ENCODE results near the gene NHERF1.

NHERF1 gene

GRCh38 chr17:74803388-74803930 lies 55.0 kb downstream of the NHERF1 start:
- H3K4me3 ChIP-seq (ENCODE audit: low read depth, low read length): no peak overlapping the region
- no peak for TF ChIP-seq CTCF (IDR thresholded peaks at IDR 0.05; ENCODE audit: low read depth, low read length)

- no peak for TF ChIP-seq CTCF (IDR thresholded peaks at IDR 0.05; ENCODE audit: low read depth, low read length)
- H3K4me3 ChIP-seq (ENCODE audit: low read depth, low read length): no peak overlapping the region
Measured at GRCh38 chr17:74803971-74804370, 55.5 kb downstream of the NHERF1 start.

- no peak for TF ChIP-seq CTCF (IDR thresholded peaks at IDR 0.05; ENCODE audit: low read depth, low read length)
- no peak overlapping the region for H3K4me3 ChIP-seq (ENCODE audit: low read depth, low read length)
Measured at GRCh38 chr17:74804683-74805082, 56.3 kb downstream of the NHERF1 start.

DNA sequence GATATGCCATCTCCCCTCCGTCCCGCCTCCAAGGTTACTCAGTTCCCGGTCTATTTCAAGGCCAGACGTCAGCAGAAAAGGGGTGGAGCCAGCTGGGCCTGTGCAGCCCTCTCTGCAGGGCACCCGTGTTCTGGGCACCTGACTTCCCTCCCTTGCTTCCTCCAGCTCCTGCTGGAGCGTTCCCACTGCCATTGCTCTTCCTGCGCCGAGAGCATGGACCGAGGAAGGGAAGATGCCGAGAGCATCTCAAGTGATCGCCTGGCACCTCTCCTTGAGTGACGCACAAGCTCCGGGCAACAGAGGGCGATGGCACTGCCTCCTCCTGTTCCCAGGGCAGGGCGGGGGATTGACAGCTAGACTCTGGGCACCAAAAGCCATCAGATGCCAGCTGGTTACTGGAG lies 57.2 kb downstream of the NHERF1 start:
- TF ChIP-seq CTCF (IDR thresholded peaks at IDR 0.05; ENCODE audit: low read depth, low read length): no peak

DNA sequence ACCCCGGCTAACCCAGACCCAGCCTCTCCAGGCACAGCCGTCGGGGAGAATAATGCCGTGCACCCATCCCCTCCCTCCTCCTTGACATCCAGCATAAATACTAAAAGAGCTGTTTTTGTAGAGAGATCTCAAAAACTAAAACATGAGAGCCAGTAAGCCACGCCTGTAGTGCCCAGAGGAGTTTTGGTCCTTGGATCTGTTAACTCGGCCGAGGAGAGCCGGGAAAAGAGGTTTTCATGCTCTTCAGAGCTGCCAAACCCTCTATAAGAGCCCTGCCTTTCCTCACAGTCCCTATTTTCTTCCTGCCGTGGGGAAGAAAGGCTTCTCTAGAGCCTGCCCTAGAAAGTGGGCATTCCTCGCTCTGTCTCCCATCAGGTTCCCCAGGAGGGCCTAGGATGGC lies 57.9 kb downstream of the NHERF1 start:
- TF ChIP-seq CTCF (IDR thresholded peaks at IDR 0.05; ENCODE audit: low read depth, low read length): no peak
- H3K4me3 ChIP-seq (ENCODE audit: low read depth, low read length): no peak overlapping the region

More for the DNA sequence above, 57.2 kb downstream of the NHERF1 start:
- no peak overlapping the region for H3K4me3 ChIP-seq (ENCODE audit: low read depth, low read length)

DNA sequence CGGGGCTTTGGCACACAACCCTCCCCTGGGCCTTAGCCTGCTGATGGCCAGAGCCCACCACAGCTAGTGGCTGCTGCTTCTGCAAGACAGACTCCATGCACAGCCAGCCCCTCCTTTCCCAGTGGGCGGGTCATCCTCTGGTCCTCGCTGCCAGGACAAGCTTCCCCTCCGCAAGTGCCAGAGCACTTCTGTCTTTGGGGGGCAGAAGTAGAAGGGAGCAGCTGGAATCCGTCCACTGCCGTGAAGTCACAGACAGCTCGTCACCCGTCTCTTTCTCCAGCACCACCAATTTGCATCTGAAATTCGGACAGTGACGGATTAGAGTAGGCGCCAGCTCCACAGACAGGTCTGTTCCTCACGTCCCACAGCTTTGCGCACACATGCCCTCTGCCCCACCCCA lies 59.0 kb downstream of the NHERF1 start:
- H3K4me3 ChIP-seq (ENCODE audit: low read depth, low read length): no peak overlapping the region
- TF ChIP-seq CTCF (IDR thresholded peaks at IDR 0.05; ENCODE audit: low read depth, low read length): no peak

- H3K4me3 ChIP-seq (ENCODE audit: low read depth, low read length): no peak overlapping the region
- TF ChIP-seq CTCF (IDR thresholded peaks at IDR 0.05; ENCODE audit: low read depth, low read length): no peak
Measured at GRCh38 chr17:74807925-74808324, 59.5 kb downstream of the NHERF1 start.
